ENCODE data around the gene PRR13.
"Not testable (repeated sequence)": the region's sequence is repeated elsewhere in the genome, so short reads cannot be mapped to it uniquely, and the experiment has no call there.

PRR13 gene

DNA sequence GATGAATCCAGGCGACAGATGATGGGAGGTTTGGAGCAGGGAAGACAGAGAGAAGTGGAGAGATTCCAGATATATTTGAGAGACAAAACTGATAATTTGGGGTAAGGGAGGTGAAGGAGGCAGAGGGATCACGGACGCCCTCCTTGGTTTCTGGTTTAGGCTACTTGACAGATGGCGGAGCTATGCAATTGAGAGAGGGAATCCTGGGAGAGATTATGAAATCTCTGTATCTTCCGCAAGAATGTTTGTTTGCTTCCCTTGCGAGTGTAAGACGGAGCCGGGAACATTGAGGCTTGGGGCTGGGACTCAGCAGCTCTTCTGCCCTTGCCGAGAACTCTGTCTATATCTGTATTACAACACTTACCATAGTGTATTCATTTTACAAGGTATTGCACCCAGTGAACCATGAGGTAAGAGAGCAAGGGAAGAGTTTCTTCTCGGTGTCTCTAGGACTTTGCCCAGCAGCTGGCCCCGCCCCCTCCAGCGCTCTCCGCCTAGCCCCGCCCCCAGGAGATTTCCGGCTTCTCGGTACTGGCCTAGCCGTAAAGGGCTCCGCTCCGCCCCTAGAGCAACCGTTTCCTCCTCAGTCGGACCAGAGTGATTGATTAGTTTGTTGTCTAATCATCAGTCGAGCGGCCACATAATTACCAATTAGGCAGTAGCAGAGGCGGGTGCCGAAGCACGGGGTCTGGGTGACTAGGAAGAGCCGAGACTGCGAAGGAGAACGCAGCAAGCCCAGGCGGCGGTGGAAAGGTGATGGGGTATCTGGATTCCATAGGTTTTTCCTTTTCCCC lies at the start of gene PRR13:
TSS of gene PRR13 (plus strand) at position 695 of the 794 bp plus-strand sequence. CDS start 981 bp downstream, outside the sequence.
- Histone ChIP-seq H3K36me3 (ENCODE audit: low read length) (peaks cover 5% of the 10 kb centered on the region; the same call in 1 of the 2 replicates), H3K9me3 (ENCODE audit: insufficient read depth, low read length) (no peaks in the 10 kb centered on the region), H3K27ac (ENCODE audit: low read depth, low read length) (peak within 1 kb of the TSS; percentile 56), H4K20me1 (ENCODE audit: low read depth, low read length) (no peaks in the 10 kb centered on the region), H3K9me2 (replicated peaks; ENCODE audit: insufficient read depth, low read length) (no peaks in the 10 kb centered on the region), H2AFZ (ENCODE audit: low read depth, low read length, severe bottlenecking) (peak within 1 kb of the TSS; percentile 95), H3K9ac (ENCODE audit: low read length) (peak within 1 kb of the TSS; percentile 84), H3K4me2 (ENCODE audit: low read depth, low read length, poor library complexity, severe bottlenecking) (peak within 1 kb of the TSS; percentile 83), H3K4me3 (ENCODE audit: insufficient read depth, low read length, poor library complexity, severe bottlenecking) (peak within 1 kb of the TSS; percentile 92), H3K27me3 (ENCODE audit: low read length) (no peaks in the 10 kb centered on the region), H3F3A (ENCODE audit: insufficient read depth) (no peaks in the 10 kb centered on the region), H3K79me2 (ENCODE audit: insufficient read depth, low read length) (peaks cover 30% of the 10 kb centered on the region)
- TF ChIP-seq, protein P1, sequence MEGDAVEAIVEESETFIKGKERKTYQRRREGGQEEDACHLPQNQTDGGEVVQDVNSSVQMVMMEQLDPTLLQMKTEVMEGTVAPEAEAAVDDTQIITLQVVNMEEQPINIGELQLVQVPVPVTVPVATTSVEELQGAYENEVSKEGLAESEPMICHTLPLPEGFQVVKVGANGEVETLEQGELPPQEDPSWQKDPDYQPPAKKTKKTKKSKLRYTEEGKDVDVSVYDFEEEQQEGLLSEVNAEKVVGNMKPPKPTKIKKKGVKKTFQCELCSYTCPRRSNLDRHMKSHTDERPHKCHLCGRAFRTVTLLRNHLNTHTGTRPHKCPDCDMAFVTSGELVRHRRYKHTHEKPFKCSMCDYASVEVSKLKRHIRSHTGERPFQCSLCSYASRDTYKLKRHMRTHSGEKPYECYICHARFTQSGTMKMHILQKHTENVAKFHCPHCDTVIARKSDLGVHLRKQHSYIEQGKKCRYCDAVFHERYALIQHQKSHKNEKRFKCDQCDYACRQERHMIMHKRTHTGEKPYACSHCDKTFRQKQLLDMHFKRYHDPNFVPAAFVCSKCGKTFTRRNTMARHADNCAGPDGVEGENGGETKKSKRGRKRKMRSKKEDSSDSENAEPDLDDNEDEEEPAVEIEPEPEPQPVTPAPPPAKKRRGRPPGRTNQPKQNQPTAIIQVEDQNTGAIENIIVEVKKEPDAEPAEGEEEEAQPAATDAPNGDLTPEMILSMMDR (IDR thresholded peaks at IDR 0.05; ENCODE audit: insufficient read depth, low read length, poor library complexity, severe bottlenecking): no peak
- no peak for TF ChIP-seq EZH2phosphoT487 (conservative IDR thresholded peaks at IDR 0.05; ENCODE audit: low read length)

GRCh38 chr12:53399896-53400295 lies 41.6 kb upstream of the PRR13 start:
- H3K4me3 ChIP-seq (ENCODE audit: insufficient read depth, low read length, poor library complexity, severe bottlenecking): no peak overlapping the region
- peaks cover 6% of the 10 kb centered on the region; the same call in 1 of the 2 replicates for H4K20me1 ChIP-seq (ENCODE audit: low read depth, low read length)

GRCh38 chr12:53402351-53402750 lies 39.2 kb upstream of the PRR13 start:
- not testable (repeated sequence) for H3K9me3 ChIP-seq (ENCODE audit: insufficient read depth, low read length); H2AFZ ChIP-seq (ENCODE audit: low read depth, low read length, severe bottlenecking); H3K4me2 ChIP-seq (ENCODE audit: low read depth, low read length, poor library complexity, severe bottlenecking); H3K9ac ChIP-seq (ENCODE audit: low read length); H3K4me3 ChIP-seq (ENCODE audit: insufficient read depth, low read length, poor library complexity, severe bottlenecking); H3K9me2 ChIP-seq (replicated peaks; ENCODE audit: insufficient read depth, low read length); H3K36me3 ChIP-seq (ENCODE audit: low read length); H4K20me1 ChIP-seq (ENCODE audit: low read depth, low read length); H3K27ac ChIP-seq (ENCODE audit: low read depth, low read length); H3K27me3 ChIP-seq (ENCODE audit: low read length); H3F3A ChIP-seq (ENCODE audit: insufficient read depth)
- H3K79me2 ChIP-seq (ENCODE audit: insufficient read depth, low read length): peaks cover 49% of the 10 kb centered on the region

More at GRCh38 chr12:53399896-53400295, 41.6 kb upstream of the PRR13 start:
- H3K36me3 ChIP-seq (ENCODE audit: low read length): peaks cover 2% of the 10 kb centered on the region; the same call in 1 of the 2 replicates
- H3K27me3 ChIP-seq (ENCODE audit: low read length): no peaks in the 10 kb centered on the region
- TF ChIP-seq EZH2phosphoT487 (conservative IDR thresholded peaks at IDR 0.05; ENCODE audit: low read length): no peak
- TF ChIP-seq, protein P1 (IDR thresholded peaks at IDR 0.05; ENCODE audit: insufficient read depth, low read length, poor library complexity, severe bottlenecking): no peak
- no peaks in the 10 kb centered on the region for H3K9me3 ChIP-seq (ENCODE audit: insufficient read depth, low read length)
- no peak overlapping the region for H3K4me2 ChIP-seq (ENCODE audit: low read depth, low read length, poor library complexity, severe bottlenecking)
- H3K9me2 ChIP-seq (replicated peaks; ENCODE audit: insufficient read depth, low read length): no peaks in the 10 kb centered on the region
- no peak overlapping the region for H3K27ac ChIP-seq (ENCODE audit: low read depth, low read length)
- H3K9ac ChIP-seq (ENCODE audit: low read length): no peak overlapping the region
- peaks cover 3% of the 10 kb centered on the region; the same call in 1 of the 2 replicates for H3F3A ChIP-seq (ENCODE audit: insufficient read depth)
- H3K79me2 ChIP-seq (ENCODE audit: insufficient read depth, low read length): peaks cover 53% of the 10 kb centered on the region
- H2AFZ ChIP-seq (ENCODE audit: low read depth, low read length, severe bottlenecking): no peak overlapping the region

- Histone ChIP-seq H3K27me3 (ENCODE audit: low read length) (no peaks in the 10 kb centered on the region), H3K9ac (ENCODE audit: low read length) (no peak overlapping the region), H3K9me2 (replicated peaks; ENCODE audit: insufficient read depth, low read length) (no peaks in the 10 kb centered on the region), H3K27ac (ENCODE audit: low read depth, low read length) (no peak overlapping the region), H3K4me3 (ENCODE audit: insufficient read depth, low read length, poor library complexity, severe bottlenecking) (no peak overlapping the region), H3K9me3 (ENCODE audit: insufficient read depth, low read length) (no peaks in the 10 kb centered on the region), H2AFZ (ENCODE audit: low read depth, low read length, severe bottlenecking) (no peak overlapping the region), H3K79me2 (ENCODE audit: insufficient read depth, low read length) (peaks cover 45% of the 10 kb centered on the region), H4K20me1 (ENCODE audit: low read depth, low read length) (peaks cover 6% of the 10 kb centered on the region; the same call in 1 of the 2 replicates), H3K36me3 (ENCODE audit: low read length) (peaks cover 2% of the 10 kb centered on the region; the same call in 1 of the 2 replicates), H3F3A (ENCODE audit: insufficient read depth) (peaks cover 3% of the 10 kb centered on the region; the same call in 1 of the 2 replicates), H3K4me2 (ENCODE audit: low read depth, low read length, poor library complexity, severe bottlenecking) (no peak overlapping the region)
- TF ChIP-seq, protein P1 (IDR thresholded peaks at IDR 0.05; ENCODE audit: insufficient read depth, low read length, poor library complexity, severe bottlenecking): no peak
- TF ChIP-seq EZH2phosphoT487 (conservative IDR thresholded peaks at IDR 0.05; ENCODE audit: low read length): no peak
Measured at GRCh38 chr12:53402871-53403270, 38.7 kb upstream of the PRR13 start.
